Spleen (tissue), 7 donors: ENCODE results near the gene CHD1.

Source experiments
- CTCF ChIP-seq, 11 experiments: fragments of 200-600 bp in 7 of 11; fragments of 450-650 bp in 4 of 11; sonication (generic) in 4 of 11; IDR thresholded peaks in 8 of 11; conservative IDR thresholded peaks in 3 of 11; 1 replicate in 7 of 11; 2 replicates in 4 of 11; pipeline versions ENCODE4 v1.4.0 to v1.8.0; 2016 to 2021; ENCODE audit warnings: antibody characterized with exemption in 11 of 11, inconsistent platforms in 4 of 11, mild to moderate bottlenecking in 1 of 11
- POLR2A ChIP-seq, 3 donors: fragments of 450-650 bp; IDR thresholded peaks; one replicate each; pipeline ENCODE4 v1.5.1; 2017; ENCODE audit warnings: antibody characterized with exemption in 3 of 3, mild to moderate bottlenecking in 1 of 3
- POLR2AphosphoS5 ChIP-seq, 3 donors: sonication (generic); formaldehyde crosslinking; IDR thresholded peaks; one replicate each; pipeline ENCODE4 v1.5.1; 2017; ENCODE audit warnings: antibody characterized with exemption in 3 of 3
- donor health status: DM: no; HTN: no; CAD: no; lungs with moderate emphysema.
- donor health status: DM: no; HTN: no; CAD: no.
- donor health status: DM: no; HTN: no; CAD: no.

- TF ChIP-seq POLR2A (IDR thresholded peaks at IDR 0.05) = no peak
- no peak for TF ChIP-seq CTCF (IDR thresholded peaks at IDR 0.05 in 8 of 11, conservative IDR thresholded peaks at IDR 0.05 in 3 of 11)
- TF ChIP-seq POLR2AphosphoS5 (IDR thresholded peaks at IDR 0.05) = no peak
Observed at GRCh38 chr5:98977723-98978122, 48.9 kb upstream of the CHD1 start.
